Activated CD4-positive, alpha-beta memory T cell treated with anti-CD3 and anti-CD28 coated beads for 36 hours (primary cell): ENCODE measurements around the gene TMEM108. TPM values are rescaled to one million over a fixed set of nuclear protein-coding genes. Genes with fewer than 3 reads are reported as not detected.

ENCODE experiments used
- CTCF ChIA-PET: fragments of 350-600 bp; sonication (Branson Sonifier 250); formaldehyde crosslinking; loops from one replicate; lab custom pipeline; 2021; ENCODE audit warnings: antibody characterized with exemption, inconsistent platforms; lab: Charles Lee
- POLR2A ChIA-PET: fragments of 350-600 bp; sonication (Branson Sonifier 250); formaldehyde crosslinking; loops from one replicate; lab custom pipeline; 2021; ENCODE audit warnings: antibody characterized with exemption; lab: Charles Lee
- DNase-seq: peaks from one replicate; pipeline ENCODE4 v3.0.0-alpha.2; 2020
- H3K27ac Mint-ChIP-seq: one replicate; pipeline ENCODE4 v1.8.0; 2021; ENCODE audit warnings: mixed read lengths
- H3K27me3 Mint-ChIP-seq: one replicate; pipeline ENCODE4 v1.8.0; 2021; ENCODE audit warnings: mixed read lengths
- H3K36me3 Mint-ChIP-seq: one replicate; pipeline ENCODE4 v1.8.0; 2021; ENCODE audit warnings: mixed read lengths
- H3K4me1 Mint-ChIP-seq: one replicate; pipeline ENCODE4 v1.8.0; 2021; ENCODE audit warnings: low read depth, mixed read lengths
- H3K4me3 Mint-ChIP-seq: one replicate; pipeline ENCODE4 v1.8.0; 2021; ENCODE audit warnings: mild to moderate bottlenecking, mixed read lengths
- H3K9me3 Mint-ChIP-seq: one replicate; pipeline ENCODE4 v1.8.0; 2021; ENCODE audit warnings: mixed read lengths
- intact Hi-C: fragments of 100-400 bp; cut with micrococcal nuclease; formaldehyde crosslinking; loops from one replicate; pipeline ENCODE4 v1.15.1; 2023
- total RNA-seq, 2 experiments: library from RNA; stranded (reverse); gene quantifications; one replicate each; pipeline ENCODE4 v1.2.3, GENCODE V29; 2021

Gene TMEM108
- total RNA-seq, 2 experiments from 2014 or later = not detected

DNA sequence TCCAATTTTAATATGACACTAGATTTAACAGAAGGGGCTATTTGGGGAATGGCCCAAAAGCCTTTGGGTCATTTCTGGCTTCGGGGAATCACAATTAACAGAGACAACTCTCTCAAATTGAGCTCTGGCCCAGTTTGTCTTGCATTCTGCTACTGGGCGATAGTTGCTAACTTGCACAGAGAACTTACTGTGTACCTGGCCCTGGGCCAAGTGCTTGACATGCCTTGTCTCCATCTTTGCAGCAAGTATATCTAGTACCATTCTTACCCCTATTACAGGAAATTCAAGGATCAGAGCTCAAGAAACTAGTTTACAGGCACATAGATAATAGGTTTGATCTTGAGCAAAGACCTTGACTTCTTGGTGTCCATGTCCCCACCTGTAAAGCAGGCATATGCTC, 175.7 kb downstream of the TMEM108 start:
- CTCF ChIA-PET = no interaction called here
- H3K9me3 Mint-ChIP-seq = no peaks in the 10 kb centered on the region
- POLR2A ChIA-PET = no interaction called here
- H3K4me3 Mint-ChIP-seq = no peak overlapping the region
- no peak for DNase-seq
- intact Hi-C loops = no loop called here
- H3K27me3 Mint-ChIP-seq = no peaks in the 10 kb centered on the region
- no peaks in the 10 kb centered on the region for H3K36me3 Mint-ChIP-seq
- peaks cover 12% of the 10 kb centered on the region for H3K4me1 Mint-ChIP-seq
- H3K27ac Mint-ChIP-seq = no peak overlapping the region

DNA sequence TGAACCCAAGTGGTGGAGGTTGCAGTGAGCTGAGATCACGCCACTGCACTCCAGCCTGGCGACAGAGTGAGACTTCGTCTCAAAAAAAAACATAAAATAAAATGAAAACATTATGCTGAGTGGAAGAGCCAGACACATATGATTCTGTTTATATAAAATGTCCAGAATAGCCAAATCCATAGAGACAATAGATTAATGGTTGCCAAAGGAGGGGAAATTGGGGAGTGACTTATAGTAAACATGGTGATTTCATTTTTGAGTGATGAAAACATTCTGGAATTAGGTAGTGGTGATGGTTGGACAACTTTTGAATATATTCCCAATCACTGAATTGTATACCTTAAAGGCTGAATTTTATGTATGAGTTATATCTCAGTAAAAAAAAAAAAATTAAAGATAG, 189.6 kb downstream of the TMEM108 start:
- no peaks in the 10 kb centered on the region for H3K36me3 Mint-ChIP-seq
- CTCF ChIA-PET = no interaction called here

DNA sequence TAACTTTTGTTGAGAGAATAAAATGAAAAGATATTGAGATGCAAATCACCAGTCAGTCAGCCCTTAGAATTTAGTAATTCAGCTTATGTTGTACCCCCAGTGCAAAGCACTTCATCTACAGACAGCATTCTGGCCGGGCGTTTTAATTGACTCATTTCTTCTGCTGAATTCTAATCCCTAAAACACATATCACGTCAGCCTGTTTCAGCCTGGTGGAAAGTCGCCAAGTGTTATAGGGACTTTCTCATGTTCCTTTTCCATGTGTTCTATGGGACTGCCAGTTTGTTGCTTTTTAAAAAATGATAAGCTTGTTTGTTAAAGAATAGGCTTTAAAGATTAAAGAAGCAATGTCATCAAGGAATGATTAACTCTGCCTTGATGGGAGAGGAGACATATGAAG, 192.0 kb downstream of the TMEM108 start:
- DNase-seq = no peak
- intact Hi-C loops = no loop called here
- Mint-ChIP-seq H3K36me3 (no peaks in the 10 kb centered on the region), H3K4me1 (no peaks in the 10 kb centered on the region), H3K4me3 (no peak overlapping the region), H3K9me3 (peaks cover 3% of the 10 kb centered on the region), H3K27ac (no peak overlapping the region), H3K27me3 (peaks cover 1% of the 10 kb centered on the region)
- ChIA-PET CTCF (interaction anchor here (0.6 kb wide), 1 partner anchor 349 kb away, joined by 3 read pairs; no protein-coding TSS in a partner anchor), POLR2A (no interaction called here)

More for the DNA sequence above, 189.6 kb downstream of the TMEM108 start:
- intact Hi-C loops = no loop called here
- H3K4me1 Mint-ChIP-seq = no peaks in the 10 kb centered on the region
- no peak overlapping the region for H3K4me3 Mint-ChIP-seq
- POLR2A ChIA-PET = no interaction called here
- H3K9me3 Mint-ChIP-seq = peaks cover 10% of the 10 kb centered on the region
- peaks cover 3% of the 10 kb centered on the region for H3K27me3 Mint-ChIP-seq
- no peak overlapping the region for H3K27ac Mint-ChIP-seq
- no peak for DNase-seq

DNA sequence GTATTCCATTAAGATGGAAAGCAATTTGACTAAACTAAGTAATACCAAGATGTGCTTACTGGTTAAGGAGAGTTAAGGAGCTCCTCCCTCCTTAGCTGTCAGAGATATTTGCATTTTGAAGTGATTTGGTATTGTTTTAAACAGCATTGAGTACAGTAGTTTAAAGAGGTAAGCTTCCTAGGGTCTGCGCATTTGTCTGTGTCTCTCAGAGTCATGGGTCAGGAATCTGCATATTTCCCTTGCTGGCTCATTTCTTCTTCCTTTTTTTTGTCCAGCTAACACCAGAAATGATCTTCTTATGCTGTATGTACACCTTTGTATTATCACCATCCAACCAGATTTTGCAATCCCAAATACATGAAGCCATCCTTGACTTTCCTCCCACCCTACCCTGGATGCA, 198.7 kb downstream of the TMEM108 start:
- H3K9me3 Mint-ChIP-seq = no peaks in the 10 kb centered on the region
- intact Hi-C loops = no loop called here
- H3K4me3 Mint-ChIP-seq = no peak overlapping the region
- POLR2A ChIA-PET = no interaction called here
- H3K27me3 Mint-ChIP-seq = peaks cover 2% of the 10 kb centered on the region
- CTCF ChIA-PET = no interaction called here
- no peaks in the 10 kb centered on the region for H3K36me3 Mint-ChIP-seq
- H3K27ac Mint-ChIP-seq = no peak overlapping the region
- DNase-seq = no peak
- no peaks in the 10 kb centered on the region for H3K4me1 Mint-ChIP-seq

DNA sequence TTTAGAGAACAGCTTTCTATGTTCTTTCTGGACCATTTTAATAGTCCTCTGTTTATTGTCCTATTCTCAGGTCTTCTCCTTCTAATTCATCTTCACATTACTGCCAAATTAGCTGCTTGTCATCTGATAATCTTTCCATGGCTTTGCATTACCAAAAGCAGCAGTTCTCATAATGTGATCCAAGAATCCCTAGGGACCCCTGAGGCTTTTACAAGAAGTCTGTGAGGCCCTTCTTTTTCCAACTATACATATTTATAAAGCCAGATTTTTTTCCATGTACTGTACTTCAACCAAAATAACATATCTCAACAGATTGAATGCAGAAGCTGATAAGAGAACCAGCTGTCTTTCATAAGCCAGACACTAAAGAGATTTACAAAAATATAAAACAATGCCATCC, 199.2 kb downstream of the TMEM108 start:
- intact Hi-C loops = no loop called here
- CTCF ChIA-PET = no interaction called here
- POLR2A ChIA-PET = no interaction called here
- no peaks in the 10 kb centered on the region for H3K4me1 Mint-ChIP-seq
- no peaks in the 10 kb centered on the region for H3K36me3 Mint-ChIP-seq
- H3K4me3 Mint-ChIP-seq = no peak overlapping the region
- peaks cover 2% of the 10 kb centered on the region for H3K27me3 Mint-ChIP-seq
- H3K27ac Mint-ChIP-seq = no peak overlapping the region
- no peak for DNase-seq
- no peaks in the 10 kb centered on the region for H3K9me3 Mint-ChIP-seq

DNA sequence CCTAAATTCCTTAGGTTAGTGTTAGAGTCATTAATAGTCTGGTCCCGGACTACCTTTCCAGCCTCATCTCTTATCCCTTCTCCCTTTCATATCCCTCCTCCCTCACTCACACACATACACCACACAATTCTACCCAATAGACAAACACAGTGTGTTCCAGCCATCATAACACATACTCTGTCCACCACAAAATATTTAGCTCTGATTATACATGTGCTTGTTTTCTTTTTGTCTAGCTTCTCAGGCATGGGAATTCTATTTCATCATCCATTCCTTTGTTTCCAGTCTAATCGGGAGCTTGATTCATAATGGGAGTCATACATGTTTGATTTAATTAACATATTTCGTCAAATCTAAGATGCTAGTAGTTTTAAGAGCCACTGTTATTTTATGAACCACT, 199.8 kb downstream of the TMEM108 start:
- POLR2A ChIA-PET = no interaction called here
- Mint-ChIP-seq H3K4me3 (no peak overlapping the region), H3K9me3 (no peaks in the 10 kb centered on the region), H3K36me3 (no peaks in the 10 kb centered on the region), H3K27me3 (peaks cover 3% of the 10 kb centered on the region), H3K27ac (no peak overlapping the region), H3K4me1 (no peaks in the 10 kb centered on the region)
- DNase-seq = no peak
- CTCF ChIA-PET = no interaction called here
- intact Hi-C loops = no loop called here

DNA sequence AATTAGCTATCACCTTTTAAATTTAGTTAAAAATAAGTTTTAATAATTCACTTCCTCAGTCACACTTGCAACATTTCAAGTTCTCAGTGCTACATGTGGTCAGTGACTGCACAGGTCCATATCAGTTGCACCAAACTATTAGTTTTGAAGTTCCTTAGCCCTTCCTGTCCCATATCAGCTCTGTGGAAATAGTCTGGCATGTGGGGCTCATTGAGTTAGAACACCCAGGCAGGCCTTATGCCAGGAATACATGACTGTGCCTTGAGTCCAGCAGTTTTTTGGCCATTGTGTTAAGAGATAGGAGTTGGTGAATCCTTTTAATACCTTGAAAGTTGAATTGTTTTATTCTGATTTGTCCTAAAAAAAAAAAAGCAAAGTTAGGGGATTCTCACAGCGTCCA, 207.9 kb downstream of the TMEM108 start:
- ChIA-PET POLR2A (no interaction called here), CTCF (no interaction called here)
- Mint-ChIP-seq H3K36me3 (no peaks in the 10 kb centered on the region), H3K27me3 (peaks cover 2% of the 10 kb centered on the region), H3K9me3 (no peaks in the 10 kb centered on the region), H3K4me3 (no peak overlapping the region), H3K4me1 (no peaks in the 10 kb centered on the region), H3K27ac (no peak overlapping the region)
- intact Hi-C loops = no loop called here
- DNase-seq = no peak

DNA sequence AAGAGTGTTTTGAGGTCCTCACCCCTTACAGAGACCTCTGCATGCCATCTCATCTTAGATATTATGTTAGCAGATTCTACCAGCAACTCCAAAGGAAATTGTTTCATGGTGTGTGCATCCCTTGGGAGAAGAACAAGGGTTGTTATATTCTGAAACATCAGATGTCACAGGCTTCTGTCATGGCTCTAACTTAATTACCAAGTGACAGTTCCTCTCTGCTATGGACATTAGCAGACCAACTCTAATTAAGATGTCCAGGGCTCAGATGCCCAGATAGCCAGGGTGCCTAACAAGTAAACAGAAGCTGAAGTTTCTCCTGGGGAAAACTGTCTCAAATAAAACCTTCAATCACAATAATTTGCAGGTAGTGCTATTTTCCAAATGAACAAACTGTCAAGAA, 208.6 kb downstream of the TMEM108 start:
- H3K4me1 Mint-ChIP-seq = no peaks in the 10 kb centered on the region
- no peak overlapping the region for H3K4me3 Mint-ChIP-seq
- peaks cover 2% of the 10 kb centered on the region for H3K27me3 Mint-ChIP-seq
- intact Hi-C loops = no loop called here
- POLR2A ChIA-PET = no interaction called here
- no peak for DNase-seq
- CTCF ChIA-PET = no interaction called here
- H3K27ac Mint-ChIP-seq = no peak overlapping the region
- H3K9me3 Mint-ChIP-seq = no peaks in the 10 kb centered on the region
- H3K36me3 Mint-ChIP-seq = no peaks in the 10 kb centered on the region

DNA sequence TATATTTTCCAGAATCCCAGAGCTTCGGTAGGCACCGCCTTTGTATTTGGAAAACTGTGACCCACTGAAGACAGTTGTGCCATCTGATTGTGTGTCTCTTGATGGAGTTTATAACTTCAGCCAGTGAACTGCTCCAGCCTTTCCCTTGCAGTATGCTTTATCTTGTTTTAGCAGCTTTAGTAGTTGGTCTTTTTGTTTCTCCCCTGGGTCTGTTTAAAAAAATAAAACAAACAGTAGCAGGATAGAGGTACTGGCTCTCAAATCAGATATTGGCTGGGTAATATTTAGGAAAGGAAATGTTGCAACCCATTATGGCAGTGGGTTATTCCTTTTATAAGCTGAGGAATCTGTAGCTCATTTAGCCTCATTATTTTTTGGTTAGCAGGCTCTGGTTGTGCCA, 210.2 kb downstream of the TMEM108 start:
- intact Hi-C loops = no loop called here
- ChIA-PET CTCF (no interaction called here), POLR2A (no interaction called here)

DNA sequence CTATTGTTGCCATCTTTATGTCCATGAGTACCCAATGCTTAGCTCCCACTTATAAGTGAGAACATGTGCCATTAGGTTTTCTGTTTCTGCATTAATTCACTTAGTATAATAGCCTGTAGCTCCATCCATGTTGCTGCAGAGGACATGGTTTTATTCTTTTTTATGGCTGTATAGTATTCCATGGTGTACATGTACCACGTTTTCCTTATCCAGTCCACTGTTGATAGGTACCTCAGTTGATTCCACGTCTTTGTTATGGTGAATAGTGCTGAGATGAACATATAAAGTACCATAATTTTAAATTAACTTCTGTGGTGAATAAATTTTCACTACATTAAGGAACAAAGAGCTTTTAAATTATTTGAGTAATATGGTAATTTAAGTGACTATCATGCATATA, 211.3 kb downstream of the TMEM108 start:
- POLR2A ChIA-PET = interaction anchor here (0.7 kb wide), 1 partner anchor 14 kb away, joined by 3 read pairs; no protein-coding TSS in a partner anchor
- Mint-ChIP-seq H3K27me3 (no peaks in the 10 kb centered on the region), H3K4me1 (no peaks in the 10 kb centered on the region), H3K27ac (no peak overlapping the region), H3K9me3 (no peaks in the 10 kb centered on the region), H3K36me3 (no peaks in the 10 kb centered on the region), H3K4me3 (no peak overlapping the region)
- intact Hi-C loops = no loop called here
- no peak for DNase-seq
- CTCF ChIA-PET = no interaction called here

More for the DNA sequence above, 210.2 kb downstream of the TMEM108 start:
- no peaks in the 10 kb centered on the region for H3K27me3 Mint-ChIP-seq
- H3K9me3 Mint-ChIP-seq = no peaks in the 10 kb centered on the region
- H3K36me3 Mint-ChIP-seq = no peaks in the 10 kb centered on the region
- H3K27ac Mint-ChIP-seq = no peak overlapping the region
- no peak for DNase-seq
- H3K4me3 Mint-ChIP-seq = no peak overlapping the region
- H3K4me1 Mint-ChIP-seq = no peaks in the 10 kb centered on the region

DNA sequence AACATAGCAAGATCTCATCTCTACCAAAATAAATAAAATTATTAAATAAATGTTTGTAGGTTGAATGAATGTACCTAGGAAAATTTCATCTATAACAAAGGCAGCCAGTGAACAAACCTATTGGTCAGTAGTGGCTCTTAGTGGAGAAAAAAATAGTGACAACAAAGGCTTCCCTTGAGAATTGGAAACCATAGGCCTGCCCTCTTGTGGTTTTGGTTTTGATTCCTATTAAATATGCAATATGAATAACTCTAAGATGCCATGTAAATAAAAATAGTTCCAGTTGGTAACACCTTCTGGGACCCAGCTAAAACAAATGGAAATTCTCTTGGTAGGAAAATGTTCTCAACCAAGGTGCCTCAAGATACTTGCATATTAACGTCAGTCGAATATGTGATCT, 216.0 kb downstream of the TMEM108 start:
- Mint-ChIP-seq H3K9me3 (no peaks in the 10 kb centered on the region), H3K27me3 (peaks cover 1% of the 10 kb centered on the region), H3K27ac (no peak overlapping the region), H3K4me3 (no peak overlapping the region), H3K4me1 (peaks cover 5% of the 10 kb centered on the region), H3K36me3 (no peaks in the 10 kb centered on the region)
- CTCF ChIA-PET = no interaction called here
- POLR2A ChIA-PET = no interaction called here
- intact Hi-C loops = loop anchor here (10.0 kb wide), 1 partner anchor 529 kb away; the partner anchor contains the start of gene NPHP3
- DNase-seq = no peak

DNA sequence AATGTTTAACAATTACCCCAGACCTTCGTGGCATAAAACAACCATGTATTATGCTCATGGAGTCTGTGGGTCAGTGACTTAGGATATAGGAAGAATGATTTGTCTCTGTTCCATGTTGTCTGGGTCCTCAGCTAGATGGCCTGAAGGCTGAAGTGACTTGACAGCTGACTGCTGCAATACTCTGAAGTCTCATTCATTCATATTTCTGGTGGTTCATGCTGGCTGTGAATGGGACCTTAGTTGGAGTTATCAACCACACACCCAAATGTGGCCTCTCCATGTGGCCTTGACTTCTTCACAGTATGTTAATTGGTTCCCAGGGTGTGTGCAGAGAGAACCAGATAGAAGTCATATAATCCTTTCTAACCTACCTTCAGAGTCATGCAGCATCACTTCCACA, 216.5 kb downstream of the TMEM108 start:
- Mint-ChIP-seq H3K9me3 (no peaks in the 10 kb centered on the region), H3K4me1 (peaks cover 5% of the 10 kb centered on the region), H3K27ac (no peak overlapping the region), H3K4me3 (no peak overlapping the region), H3K36me3 (no peaks in the 10 kb centered on the region), H3K27me3 (peaks cover 1% of the 10 kb centered on the region)
- ChIA-PET CTCF (no interaction called here), POLR2A (no interaction called here)
- no peak for DNase-seq
- intact Hi-C loops = loop anchor here (10.0 kb wide), 1 partner anchor 530 kb away; the partner anchor contains the start of gene NPHP3

DNA sequence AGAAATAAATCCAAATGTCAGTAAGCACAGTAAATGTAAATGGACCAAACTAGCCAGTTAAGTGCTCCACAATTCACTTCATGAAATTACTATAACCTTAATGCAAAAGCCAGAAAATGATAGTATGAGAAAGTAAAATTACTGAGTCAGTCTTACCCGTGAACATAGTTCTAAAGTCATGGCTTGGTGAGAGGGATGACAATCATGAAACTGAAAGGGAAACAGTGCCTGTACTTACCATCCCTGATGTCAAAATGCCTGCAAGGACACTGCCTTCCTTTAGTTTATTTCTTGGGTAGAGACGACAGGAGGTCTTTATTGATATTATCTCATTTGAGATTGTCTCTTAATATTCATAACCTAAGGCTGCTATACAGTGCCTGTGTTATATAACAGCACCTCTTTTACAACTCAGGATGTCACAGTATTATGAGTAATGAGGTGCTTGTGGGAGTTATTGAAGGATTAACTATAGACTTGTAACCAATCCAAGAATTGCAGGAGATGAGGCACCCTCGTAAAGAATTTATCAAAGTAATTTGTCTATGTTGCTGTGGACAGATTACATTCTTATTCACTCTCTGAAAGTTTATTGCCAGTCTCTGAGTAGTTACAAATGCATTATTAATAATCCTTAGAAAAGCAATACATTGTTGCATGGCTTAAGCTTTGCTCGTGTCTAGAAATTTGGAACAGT, 218.7 kb downstream of the TMEM108 start:
- no peaks in the 10 kb centered on the region for H3K36me3 Mint-ChIP-seq
- peaks cover 5% of the 10 kb centered on the region for H3K4me1 Mint-ChIP-seq
- intact Hi-C loops = loop anchor here (10.0 kb wide), 1 partner anchor 532 kb away; the partner anchor contains the start of gene NPHP3
- peaks cover 1% of the 10 kb centered on the region for H3K27me3 Mint-ChIP-seq
- CTCF ChIA-PET = no interaction called here
- POLR2A ChIA-PET = no interaction called here
- no peak overlapping the region for H3K27ac Mint-ChIP-seq
- no peak for DNase-seq
- H3K4me3 Mint-ChIP-seq = no peak overlapping the region
- no peaks in the 10 kb centered on the region for H3K9me3 Mint-ChIP-seq
